NCI-H2029 treated with DMSO at 0.1 percent for 48 hours (cell line): ENCODE measurements around the gene APOB.

Source experiments
- DNase-seq: peaks from one replicate; lab custom pipeline; 2025; lab: John Stamatoyannopoulos, UW

The APOB gene

GRCh38 chr2:21002814-21003192 lies 41.1 kb downstream of the APOB start:
- DNase-seq: no peak

DNA sequence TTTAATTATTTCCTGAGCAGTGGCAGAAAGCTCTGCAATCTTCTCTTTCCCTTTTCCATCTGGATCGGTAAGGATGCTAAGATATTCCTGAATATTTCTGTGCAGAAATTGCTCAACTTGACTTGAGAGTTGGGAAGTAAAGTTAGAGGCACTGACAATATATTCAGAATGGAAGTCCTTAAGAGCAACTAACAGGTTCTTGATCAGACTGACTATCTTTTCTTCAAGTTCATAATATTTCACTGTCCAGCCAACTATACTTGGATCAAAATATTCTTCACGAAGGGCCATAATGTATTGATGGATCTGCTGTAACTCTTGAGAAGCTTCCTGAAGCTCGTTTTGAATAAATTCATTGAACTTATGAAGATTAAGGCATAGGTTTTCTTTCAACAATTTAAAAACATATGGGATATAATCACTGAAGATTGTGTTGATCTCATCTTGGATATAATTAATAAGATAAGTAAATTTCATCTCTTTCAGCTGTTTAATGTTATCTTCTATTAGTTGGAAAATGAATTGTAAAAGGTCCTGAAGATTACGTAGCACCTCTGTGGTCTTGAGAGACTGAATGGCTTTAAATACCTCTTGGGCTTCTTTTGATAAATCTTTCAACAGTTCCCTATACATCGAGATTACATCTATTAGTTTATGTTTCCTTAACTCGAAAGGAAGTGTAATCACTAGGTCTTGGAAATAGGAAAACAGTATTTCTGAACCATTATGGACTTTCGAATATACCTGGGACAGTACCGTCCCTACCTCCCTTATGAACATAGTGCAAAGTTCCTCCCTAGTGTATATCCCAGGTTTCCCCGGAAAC lies 41.7 kb downstream of the APOB start:
- no peak for DNase-seq

DNA sequence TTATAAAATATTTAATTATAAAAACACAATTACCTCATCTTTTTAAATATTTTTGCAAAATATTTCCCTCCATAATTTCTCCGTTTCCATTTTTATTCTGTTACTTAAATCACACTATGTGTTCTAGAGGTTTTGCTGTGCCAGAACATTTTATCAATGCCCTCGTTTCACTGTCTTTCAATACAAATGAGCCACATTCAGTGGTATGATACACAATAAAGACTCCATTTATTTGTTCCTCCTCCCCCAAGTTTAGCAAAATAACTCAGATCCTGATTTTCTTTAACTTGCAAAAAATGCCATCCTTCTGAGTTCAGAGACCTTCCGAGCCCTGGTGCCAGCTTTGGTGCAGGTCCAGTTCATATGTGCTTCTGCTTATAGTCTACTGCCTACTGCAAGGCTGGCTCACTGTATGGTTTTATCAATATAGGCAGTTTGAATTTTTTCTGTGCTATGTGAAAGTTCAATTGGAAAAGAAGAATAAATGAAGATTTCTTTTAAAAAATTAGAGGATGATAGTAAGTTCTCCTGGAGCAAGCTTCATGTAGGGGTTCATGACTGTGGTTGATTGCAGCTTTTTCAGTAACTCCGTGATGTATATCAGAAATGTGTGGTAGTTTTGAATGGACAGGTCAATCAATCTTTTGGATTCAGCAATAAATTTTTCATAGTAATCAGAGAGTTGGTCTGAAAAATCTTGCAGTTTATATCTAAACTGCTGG lies 42.5 kb downstream of the APOB start:
- DNase-seq: no peak

- no peak for DNase-seq
These were observed 43.8 kb downstream of the APOB start for GRCh38 chr2:20999906-21000645.

GRCh38 chr2:20998972-20999905 lies 44.6 kb downstream of the APOB start:
- no peak for DNase-seq

GRCh38 chr2:20997953-20998722 lies 45.7 kb downstream of the APOB start:
- DNase-seq: no peak

GRCh38 chr2:20994130-20994529 lies 49.7 kb downstream of the APOB start:
- no peak for DNase-seq

GRCh38 chr2:20992201-20992711 lies 51.6 kb downstream of the APOB start:
- no peak for DNase-seq

DNA sequence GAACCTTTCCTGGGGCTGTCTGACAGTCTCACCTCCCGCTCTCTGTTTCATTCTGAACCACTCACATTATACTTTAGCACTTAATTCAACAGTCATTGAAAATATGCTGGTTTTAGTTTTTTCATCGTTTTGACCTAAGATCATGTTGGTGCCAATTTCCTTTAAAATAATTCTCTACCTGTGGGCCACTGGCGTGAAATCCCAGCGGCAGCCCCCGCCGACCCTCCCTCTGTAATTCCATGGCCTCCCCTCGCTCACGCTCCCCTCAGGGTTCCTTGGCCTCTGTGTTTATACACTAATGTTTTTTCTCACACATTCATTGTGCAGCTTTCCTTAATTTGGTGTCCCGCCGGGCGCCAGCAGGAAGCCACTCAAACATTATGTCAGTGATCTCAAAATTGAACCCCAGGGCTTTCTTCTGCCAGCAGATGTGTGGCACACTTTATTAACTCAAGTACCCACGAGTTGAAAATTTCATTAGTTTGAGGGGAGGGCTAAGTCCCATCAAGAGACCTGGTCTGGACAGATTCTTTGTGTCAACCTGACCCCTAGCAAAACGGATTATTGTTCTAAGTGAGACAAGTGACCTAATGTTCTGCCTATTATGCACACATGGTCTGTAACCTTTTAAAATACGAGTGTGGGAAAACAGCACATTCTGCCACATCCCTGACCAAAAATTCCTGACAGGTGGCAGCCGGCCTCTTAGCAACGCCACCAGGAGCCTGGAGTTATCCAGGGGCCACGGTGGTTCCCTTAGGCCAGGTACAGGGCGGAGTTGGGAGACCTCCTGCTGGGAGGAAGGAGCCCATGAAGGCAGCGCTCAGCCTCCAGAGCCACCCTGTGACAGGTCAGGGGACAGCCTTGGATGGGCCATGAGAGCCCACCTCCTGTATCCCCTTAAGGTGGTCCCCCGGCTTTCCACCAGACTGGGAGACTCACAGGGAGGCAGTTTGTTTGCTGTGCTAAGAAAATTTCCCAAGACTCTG lies 53.1 kb downstream of the APOB start:
- DNase-seq: no peak

GRCh38 chr2:20989404-20989803 lies 54.5 kb downstream of the APOB start:
- DNase-seq: no peak

- DNase-seq: no peak
These were observed 55.0 kb downstream of the APOB start for GRCh38 chr2:20988905-20989304.

- DNase-seq: no peak
These were observed 57.6 kb downstream of the APOB start for GRCh38 chr2:20986024-20986939.

GRCh38 chr2:20985062-20985461 lies 58.8 kb downstream of the APOB start:
- DNase-seq: no peak

- no peak for DNase-seq
These were observed 59.5 kb downstream of the APOB start for GRCh38 chr2:20984408-20984807.

GRCh38 chr2:20983844-20984243 lies 60.0 kb downstream of the APOB start:
- DNase-seq: no peak

DNA sequence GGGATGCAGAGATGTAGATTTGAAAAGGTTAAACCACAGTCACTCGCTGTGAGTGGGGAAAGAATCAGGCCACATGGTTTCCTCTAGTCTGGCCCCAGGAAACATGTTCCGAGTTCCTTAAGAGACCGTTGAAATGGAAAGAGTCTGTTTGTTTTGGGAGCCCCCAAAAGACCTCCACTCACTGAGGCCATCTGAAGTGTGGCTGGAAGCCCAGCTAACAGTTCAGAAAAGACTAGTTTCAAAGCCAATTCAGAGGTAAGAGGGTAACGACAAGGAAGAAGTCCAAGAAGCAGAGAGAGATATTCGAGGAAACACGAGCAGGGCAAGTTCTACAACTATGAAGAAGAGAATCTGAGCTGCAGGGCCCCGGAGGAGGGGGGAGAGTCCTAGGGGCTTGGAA lies 61.0 kb downstream of the APOB start:
- DNase-seq: no peak

GRCh38 chr2:20977520-20978180 lies 66.2 kb downstream of the APOB start:
- DNase-seq: no peak

GRCh38 chr2:20976527-20976926 lies 67.3 kb downstream of the APOB start:
- no peak for DNase-seq
